Eye (tissue), 1 donor: ENCODE measurements around the gene PLPP1.

Experiments
- DNase-seq: peaks from one replicate; pipeline ENCODE4 v3.0.0-alpha.2; 2015

Gene PLPP1

DNA sequence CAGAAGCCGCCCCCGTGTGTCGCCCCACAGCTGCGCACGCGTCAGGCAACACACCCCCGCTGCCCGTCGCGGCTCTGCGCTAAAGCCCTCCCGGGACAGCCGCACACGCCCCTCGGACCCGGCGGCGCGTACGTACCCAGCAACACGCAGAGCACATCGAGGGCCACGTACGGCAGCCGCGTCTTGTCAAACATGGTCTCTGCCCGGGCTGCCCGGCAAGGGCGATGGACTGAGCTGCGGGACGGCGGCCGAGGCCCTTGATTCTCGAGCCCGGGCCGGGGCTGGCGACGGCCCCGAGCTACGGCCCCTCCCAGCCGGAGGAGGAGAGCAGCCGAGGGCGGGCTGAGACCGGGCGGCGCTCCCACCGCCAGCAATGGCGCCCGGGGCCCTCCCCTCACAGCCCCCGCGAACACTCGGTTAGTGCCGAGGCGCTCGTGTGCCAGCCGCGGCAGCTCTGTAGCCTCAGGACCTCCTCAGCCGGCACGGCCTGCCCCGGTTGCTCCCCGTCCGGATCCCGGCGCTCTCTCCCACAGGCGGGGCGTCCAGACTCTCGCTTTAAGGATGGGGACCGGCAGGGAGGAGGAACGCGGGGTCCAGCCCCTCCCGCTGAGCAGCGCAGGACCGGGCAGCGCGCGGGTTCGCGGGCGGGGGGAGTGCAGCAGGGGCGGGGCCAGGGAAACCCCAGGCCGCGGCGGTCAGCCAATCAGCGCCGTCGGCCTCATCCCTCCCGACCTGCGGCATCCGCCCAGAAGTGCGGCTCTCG is at the start of gene PLPP1:
TSS of gene PLPP1 (minus strand) at position 529 of the 763 bp plus-strand sequence. CDS start at position 194, 335 bp downstream.
- peak; percentile 96 for DNase-seq

DNA sequence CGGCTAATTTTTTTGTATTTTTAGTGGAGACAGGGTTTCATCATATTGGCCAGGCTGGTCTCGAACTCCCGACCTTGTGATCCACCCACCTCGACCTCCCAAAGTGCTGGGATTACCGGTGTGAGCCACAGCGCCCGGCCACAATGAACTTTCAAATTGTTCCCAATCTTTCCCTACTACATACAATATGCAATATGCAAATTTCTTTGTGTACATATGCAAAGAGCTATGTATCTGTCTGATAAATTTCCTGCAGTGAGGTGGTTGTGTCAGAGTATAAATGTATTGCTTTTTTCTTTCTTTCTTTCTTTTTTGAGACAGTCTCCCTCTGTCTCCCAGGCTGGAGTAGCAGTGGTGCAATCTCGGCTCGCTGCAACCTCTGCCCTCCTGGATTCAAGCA is 48.8 kb upstream of the PLPP1 start:
- DNase-seq = no peak

DNA sequence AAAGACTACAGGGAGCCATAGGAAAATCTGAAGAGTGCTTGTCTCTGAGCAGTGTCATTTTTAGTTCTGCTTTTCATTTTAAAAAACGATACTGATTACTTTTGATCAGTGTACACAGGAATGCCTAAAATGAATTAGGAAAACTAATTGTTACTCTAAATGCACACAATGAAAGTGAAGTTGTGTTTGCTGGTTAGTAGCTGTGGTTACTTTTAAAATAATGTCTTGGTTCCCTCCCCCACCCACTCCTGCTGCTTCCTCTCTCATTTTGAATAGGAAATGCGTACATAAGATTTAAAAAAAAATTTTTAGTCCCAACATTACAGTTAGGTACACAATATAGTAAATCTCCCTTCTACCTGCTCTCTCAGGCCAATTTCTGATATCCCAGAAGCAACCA is 47.5 kb upstream of the PLPP1 start:
- no peak for DNase-seq

DNA sequence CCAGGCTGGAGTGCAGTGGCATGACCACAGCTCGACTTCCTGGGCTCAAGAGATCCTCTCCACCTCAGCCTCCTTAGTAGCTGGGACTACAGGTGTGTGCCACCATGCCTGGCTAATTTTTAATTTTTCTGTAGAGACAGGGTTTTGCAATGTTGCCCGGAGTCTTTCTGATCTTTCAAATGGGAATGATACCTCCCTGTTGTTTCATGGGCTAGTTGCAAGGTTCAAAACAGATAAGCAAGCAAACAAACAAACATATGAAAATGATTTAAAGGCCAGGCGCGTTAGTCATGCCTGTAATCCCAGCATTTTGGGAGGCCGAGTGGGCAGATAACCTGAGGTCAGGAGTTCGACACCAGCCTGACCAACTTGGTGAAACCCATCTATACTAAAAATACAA is 45.3 kb upstream of the PLPP1 start:
- DNase-seq = no peak

DNA sequence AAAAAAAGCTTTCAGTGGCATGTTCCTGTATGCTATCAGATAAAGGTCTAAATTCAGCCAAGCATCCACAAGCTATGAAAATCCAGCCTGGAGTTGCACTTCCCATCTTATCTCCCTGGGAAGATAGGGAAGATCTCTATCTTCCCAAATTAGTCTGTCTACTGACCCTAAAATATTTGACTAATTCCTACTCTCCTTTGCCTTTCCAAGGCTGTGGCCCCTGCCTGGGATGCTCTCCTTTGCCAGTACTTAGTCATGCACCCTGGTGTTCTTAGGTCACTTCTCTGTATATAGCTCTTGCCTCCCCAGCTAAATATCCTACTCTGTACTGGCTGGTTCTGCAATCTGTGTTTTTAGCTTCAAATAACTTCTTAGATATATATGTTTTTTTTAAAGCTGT is 44.0 kb upstream of the PLPP1 start:
- no peak for DNase-seq

DNA sequence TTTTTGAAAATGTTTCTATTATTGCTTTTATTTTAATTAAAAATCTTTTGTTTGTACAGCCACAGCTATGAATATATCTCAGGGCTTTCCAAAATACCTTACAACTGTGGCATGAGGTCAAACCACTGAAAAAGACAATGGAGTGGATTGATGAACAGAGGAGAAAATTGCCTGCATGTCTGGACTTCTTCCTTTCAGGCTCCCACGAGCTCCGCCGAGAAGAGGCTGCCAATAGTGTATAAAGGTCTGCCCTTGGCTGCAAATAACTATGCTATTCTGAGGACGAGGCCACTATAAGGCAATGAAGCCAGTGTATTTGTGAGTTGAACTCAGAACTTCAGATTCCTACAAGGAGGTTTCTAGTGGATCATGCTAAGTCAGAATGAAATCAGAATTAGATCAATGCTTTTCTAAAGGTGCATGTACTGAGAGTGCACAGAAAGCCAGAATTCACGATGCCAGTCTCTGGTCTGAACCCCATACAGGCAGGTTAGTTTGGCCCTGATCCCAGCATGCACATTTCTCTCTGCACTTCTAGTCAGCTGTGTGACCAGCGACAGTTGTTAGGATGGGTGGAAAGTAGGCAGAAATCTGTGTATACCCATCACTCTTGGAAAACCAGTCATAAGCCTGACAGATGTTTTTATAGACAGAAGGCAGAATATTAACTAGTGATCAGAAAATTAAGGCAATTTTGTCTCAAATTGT is 42.7 kb upstream of the PLPP1 start:
- DNase-seq = no peak

DNA sequence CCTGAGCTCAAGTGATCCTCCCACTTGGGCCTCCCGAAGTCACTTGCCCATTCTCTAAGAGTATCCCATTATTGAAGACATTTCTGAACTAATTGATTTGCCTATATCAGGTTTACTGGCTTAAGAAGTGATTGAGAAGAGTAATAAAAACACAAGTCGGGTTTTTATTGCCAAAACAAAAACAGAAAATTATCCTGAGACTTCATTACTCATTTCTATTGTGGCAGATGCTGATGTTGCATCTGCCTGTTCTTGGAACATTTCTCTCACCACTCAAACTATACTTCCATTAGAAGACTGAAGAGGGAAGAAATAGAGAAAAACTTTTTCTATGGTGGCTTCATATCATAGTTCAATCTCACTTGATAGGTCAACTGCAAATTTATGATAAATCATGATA is 41.9 kb upstream of the PLPP1 start:
- no peak for DNase-seq

DNA sequence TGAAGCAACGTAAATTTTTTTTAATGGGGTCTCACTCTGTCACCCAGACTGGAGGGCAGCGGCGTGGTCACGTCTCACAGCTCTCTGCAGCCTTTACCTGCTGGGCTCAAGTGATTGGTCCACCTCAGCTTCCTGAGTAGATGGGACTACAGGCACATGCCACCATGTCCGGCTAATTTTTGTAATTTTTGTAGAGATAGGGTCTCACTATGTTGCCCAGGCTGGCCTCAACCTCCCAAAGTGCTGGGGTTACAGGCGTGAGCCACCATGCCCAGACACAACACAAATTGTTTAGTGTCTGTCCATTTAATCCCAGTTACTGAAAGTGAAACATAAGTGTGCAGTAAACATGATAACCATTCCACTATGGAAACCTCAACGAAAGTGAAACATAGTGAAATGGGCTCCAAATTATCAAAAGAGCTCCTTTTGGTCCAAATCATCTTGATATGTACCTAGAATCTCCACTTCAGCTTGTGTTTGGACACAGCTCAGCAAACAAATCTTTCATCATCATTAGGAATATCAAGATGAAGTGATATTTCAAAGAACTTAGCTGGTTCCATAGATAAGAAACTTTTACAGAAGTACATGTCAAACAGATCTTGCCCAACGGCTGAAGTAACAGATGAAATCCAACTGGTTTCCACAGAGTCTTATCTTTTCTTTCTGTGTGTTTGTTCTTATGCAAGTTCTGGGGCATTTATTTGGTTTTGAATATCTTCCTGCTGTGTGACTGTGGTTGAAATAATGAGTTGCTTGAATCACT is 41.2 kb upstream of the PLPP1 start:
- no peak for DNase-seq

DNA sequence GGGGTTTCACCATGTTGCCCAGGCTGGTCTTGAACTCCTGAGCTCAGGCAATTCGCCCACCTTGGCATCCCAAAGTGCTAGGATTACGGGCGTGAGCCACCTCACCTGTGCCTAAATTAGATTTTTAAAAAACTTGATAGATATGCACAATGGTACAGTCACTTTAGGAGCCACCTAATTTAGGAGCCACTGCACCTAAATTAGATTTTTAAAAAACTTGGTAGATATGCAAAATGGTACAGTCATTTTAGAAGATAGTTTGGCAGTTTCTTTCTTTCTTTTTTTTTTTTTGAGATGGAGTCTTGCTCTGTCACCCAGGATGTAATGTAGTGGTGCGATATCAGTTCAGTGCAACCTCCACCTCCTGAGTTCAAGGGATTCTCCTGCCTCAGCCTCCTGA is 37.8 kb upstream of the PLPP1 start:
- no peak for DNase-seq

DNA sequence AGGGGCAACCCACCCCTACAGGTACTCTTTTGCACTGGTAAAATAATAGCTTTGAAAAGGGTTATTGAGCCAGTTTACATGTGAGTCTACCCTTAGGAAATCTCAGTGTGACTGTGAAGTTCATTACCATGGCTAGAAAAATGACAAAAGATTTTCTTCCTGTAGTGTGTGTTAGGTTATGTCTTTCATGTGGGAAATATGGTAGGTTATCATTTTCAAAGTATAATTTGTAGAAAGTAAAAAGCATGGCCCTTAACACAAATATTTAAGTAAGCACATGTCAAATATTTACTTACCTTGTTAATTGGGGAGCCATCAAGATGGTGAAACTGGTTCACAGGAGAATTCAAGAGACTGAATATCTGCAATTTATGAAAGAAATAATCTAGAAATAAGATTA is 37.3 kb upstream of the PLPP1 start:
- no peak for DNase-seq

DNA sequence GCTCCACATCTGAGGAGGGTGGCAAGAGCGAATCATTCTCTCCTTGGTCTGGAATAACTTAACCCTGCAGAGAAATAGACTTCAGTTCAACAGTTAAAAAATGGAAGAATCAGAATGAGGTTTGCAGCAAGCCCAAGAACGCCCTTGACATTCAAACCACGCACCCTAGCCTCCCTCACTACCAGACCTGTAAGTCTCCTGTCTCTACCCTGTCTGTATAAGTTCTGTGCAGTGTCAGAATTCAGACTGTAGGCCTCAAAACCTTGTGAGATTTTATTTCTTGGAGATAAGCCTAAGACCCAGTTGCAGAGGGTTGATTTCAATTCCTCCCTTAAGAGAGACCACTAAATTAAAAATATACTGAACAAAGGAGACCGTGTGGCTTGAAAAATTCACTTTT is 35.8 kb upstream of the PLPP1 start:
- DNase-seq = peak; percentile 9

DNA sequence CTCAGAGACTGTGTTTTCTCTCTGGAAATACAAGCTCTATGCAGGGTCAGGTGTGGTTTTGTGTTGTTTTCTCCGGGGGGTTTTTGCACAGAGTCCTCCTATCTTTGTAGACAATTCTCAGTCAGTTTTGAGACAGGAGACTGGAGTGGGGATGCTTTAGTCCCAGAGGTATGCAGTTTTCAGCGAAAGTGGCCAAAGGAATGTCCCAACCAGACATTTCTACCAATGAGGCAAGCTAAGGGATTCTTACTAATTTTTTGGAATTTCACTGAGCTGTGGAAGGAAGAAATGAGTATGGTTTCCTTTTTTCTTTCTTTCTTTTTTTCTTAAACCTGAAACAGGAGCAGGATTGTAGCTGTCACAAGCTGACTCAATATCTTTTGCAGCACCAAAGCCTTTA is 35.3 kb upstream of the PLPP1 start:
- peak; percentile 11 for DNase-seq

DNA sequence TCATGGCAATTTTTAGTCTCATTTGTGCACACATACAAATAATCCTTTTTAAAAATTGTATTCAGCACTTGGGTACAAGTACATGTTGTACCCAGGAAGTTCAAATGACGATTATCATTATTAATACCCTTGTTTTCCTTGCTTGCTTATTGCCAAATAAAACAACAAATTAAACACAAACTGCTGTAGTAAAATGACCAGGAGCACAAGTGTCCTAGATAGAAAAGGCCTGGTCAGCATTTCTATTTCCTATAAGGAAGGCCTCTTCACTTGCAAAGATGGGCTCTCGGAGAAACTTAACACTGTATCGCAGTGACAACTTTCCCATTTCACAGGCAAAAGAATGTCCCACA is 34.7 kb upstream of the PLPP1 start:
- no peak for DNase-seq

DNA sequence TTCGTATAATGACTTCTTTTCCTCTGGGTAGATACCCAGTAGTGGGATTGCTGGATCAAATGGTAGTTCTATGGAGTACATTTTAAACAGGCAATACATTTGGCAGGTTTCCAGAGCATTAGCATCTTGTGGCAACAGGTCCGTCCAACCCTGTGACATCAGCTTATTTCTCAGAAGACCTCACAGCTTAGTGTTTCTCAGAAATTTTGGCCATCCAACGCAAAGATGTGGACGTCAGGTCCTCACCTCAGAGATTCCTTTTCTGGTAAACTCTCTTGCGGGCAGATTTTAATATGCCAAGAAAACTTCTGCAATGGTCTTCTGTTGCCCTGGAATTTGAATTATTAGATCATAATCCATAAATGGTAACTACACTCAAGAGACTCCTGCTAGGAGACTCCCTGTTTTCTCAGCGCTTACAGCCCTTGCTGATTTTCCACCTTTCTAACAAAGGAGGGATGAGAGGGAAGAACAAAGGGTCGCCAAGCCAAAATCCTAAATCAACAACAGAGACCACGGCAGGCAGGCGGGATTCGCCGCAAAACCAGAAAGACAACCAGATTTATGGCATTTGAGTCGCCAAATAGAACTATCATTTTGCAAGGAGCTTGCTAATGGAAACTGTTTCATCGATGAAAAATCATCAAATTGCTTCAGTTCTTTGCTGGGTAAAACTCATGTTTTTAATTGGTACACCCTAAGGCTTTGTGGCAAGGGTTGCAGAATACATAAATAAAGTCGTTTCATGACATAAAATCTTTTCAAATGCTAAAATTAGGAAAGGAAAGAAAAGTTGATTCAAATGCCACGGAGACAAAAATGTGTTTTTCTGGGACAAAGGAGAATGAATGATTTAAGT is 34.1 kb upstream of the PLPP1 start:
- no peak for DNase-seq

DNA sequence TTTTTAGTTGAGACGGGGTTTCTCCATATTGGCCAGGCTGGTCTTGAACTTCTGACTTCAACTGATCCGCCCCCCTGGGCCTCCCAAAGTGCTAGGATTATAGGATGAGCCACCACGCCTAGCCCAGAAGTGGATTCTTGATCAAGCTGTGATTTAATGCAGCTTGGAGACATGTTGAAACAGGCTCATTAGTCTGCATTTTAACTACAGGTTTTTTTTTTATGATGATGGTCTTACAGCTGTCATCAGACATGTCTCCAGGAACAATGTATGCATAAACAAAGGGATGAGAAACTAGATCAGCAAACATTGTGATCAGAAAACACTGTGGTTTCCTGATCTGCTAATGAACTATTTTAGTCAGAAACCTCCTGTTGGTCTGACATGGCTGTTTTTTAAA is 30.0 kb upstream of the PLPP1 start:
- peak; percentile 14 for DNase-seq

DNA sequence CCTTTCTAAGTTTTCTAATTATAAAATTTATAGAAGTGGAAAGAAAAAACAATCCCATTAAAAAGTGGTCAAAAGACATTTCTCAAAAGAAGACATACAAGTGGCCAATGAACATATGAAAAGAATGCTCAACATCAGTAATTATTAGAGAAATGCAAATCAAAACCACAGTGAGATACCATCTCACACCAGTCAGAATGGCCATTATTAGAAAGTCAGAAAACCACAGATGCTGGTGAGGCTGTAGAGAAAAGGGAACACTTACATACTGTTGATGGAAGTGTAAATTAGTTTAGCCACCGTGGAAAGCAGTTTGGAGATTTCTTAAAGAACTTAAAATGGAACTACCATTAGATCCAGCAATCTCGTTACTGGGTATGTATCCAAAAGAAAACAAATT is 23.7 kb upstream of the PLPP1 start:
- no peak for DNase-seq

DNA sequence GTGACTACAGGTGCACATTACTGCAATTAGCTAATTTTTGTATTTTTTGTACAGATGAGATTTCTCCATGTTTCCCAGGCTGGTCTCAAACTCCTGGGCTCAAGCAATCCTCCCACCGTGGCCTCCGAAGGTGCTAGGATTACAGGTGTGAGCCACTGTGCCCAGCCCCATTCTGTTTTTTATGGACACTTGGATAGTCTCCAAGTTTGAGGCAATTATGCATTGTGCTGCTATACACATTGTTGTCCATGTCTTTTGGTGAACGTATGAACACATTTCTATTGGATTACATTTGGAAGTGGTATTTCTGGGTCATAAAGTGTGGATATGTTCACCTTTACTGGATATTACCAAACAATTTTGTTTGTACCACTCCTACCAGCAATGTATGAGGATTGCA is 22.4 kb upstream of the PLPP1 start:
- DNase-seq = no peak

DNA sequence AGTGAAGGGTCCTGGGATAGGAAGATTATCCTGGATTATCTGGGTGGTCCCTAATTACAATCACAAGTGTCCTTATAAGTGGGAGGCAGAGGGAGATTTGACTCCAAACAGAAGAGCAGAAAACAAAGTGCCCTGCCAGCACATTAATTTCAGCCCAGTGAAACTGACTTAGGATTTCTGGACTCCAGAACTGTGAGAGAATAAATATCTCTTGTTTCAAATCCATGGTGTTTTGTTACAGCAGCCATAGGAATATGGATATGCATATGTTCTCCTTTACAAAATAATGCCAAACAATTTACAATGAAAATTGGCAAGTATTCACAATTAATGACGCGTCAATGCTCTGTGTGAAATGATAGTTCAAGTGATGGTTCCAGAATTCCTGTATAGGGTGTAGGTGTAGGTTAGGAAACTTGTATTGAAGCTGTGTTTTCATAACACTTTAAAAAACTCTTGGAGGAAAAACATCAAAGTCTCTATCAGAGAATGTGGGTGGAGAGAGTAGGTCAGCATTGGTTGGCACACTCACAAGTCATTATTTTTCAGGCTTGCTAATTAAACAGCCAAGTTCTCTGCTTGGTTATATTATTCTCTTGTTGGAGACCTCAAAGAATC is 19.9 kb upstream of the PLPP1 start:
- peak; percentile 38 for DNase-seq

DNA sequence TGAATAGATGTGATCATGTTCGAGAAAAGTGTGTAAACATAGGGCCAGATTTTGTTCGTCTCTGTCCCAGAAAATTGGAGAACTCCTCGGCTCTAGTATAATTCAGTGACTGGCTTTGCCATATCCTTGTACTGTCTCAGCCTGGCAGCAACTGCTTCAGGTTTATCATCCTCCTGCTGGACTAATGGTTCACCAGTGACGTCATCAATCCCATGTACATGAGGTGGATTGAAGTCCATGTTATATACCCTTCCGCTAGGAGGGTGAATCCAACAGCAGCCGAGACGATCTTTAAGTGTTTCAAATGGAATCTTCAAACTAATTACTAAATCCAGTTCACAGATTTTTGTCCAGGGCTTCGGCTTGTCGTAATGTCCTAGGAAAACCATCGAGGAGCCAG is 17.1 kb upstream of the PLPP1 start:
- DNase-seq = no peak

DNA sequence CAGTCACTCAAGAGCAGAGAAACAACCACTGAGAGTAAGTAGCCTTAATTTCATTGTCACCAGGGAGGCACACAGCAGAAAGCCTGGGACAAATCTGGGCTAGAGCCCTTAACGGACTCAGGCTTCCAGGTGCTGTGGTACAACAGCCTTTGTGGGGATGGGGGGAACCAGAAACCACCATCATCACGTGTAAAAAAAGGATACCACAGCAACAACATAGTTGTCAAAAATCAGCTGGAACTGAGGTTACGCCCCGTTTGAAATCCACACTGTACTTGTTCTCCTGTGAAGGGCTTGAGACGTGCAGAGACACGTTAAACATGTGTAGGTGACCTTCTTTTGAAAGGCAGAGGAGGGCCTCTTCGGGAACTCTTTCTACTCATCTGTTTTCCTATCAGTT is 16.6 kb upstream of the PLPP1 start:
- no peak for DNase-seq

DNA sequence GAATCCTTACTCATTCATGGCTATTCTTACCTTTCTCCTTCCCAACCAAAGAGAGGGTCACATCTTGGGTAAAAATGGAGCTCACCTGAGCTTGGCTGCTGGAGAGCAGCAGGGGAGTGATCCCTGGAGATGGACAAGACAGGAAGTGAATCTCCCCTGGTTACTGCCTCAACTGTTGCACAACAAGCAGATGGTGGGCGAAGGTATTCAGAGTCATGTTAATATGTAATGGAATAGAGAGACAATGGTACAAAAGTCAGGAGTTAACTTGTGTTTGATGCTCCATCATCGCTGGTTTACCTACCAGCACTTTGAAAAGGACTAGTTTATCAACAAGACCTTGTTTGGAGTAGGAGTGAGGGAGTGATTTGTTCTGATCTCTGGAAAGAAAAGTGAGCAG is 13.0 kb upstream of the PLPP1 start:
- DNase-seq = no peak

DNA sequence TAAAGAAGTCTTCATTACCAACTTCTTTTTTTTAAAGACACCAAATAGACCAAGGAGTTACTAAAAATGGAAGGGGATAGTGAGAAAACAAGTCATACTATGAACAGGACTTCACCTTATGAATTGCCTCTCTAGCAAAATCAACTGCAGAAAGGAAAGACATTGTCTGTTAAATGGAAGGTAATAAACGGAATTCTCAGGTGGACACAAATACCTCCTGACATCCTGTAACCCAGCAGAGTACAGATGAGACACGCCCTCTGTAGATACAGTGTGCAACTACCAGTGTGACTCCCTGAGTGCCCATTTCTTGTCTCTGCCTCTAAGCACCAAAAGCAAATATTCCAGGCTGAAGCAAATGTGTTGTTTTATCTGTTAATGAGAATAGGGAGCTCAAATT is 12.2 kb upstream of the PLPP1 start:
- DNase-seq = no peak

DNA sequence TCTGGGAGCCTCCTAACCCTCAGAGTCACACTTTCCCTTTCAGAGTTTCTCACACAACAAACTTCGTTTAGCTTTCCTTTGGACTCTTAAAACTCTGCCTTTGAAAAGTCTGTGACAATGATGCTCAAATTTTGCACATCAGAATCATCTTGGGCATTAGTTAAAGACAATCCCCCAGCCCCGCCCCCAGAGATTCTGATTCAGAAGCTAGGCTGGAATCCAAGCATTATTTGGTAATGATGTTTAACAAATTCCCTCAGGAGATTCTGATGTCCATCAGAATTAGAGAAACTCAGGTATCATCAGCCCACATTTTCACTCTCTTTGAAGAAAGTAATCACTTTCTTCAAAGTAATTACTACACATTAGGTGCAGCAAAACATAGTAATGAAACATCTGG is 9.6 kb upstream of the PLPP1 start:
- DNase-seq = no peak
